HG03103 (cell line): ENCODE measurements around the gene PHACTR2.
"Not testable (repeated sequence)": the region's sequence is repeated elsewhere in the genome, so short reads cannot be mapped to it uniquely, and the experiment has no call there.

Experiments
- ATAC-seq: cut with Tn5 transposase; IDR thresholded peaks from one replicate; pipeline ENCODE4 v1.9.1; 2021; ENCODE audit warnings: low read depth; ENCODE audit not compliant: unreplicated experiment

PHACTR2 gene

GRCh38 chr6:143758551-143758950 is 80.8 kb downstream of the PHACTR2 start:
- no peak for ATAC-seq

GRCh38 chr6:143759666-143760065 is 81.9 kb downstream of the PHACTR2 start:
- no peak for ATAC-seq

- ATAC-seq = no peak
Measured at GRCh38 chr6:143761074-143761473, 83.3 kb downstream of the PHACTR2 start.

GRCh38 chr6:143762126-143762525 is 84.4 kb downstream of the PHACTR2 start:
- ATAC-seq = no peak

- no peak for ATAC-seq
Measured at GRCh38 chr6:143765422-143766184, 87.8 kb downstream of the PHACTR2 start.

- ATAC-seq = no peak
Measured at GRCh38 chr6:143766185-143766553, 88.4 kb downstream of the PHACTR2 start.

- ATAC-seq = no peak
Measured at GRCh38 chr6:143767433-143767832, 89.7 kb downstream of the PHACTR2 start.

GRCh38 chr6:143772116-143773086 is 94.6 kb downstream of the PHACTR2 start:
- no peak for ATAC-seq

- no peak for ATAC-seq
Measured at GRCh38 chr6:143773506-143774150, 95.9 kb downstream of the PHACTR2 start.

GRCh38 chr6:143774347-143774746 is 96.6 kb downstream of the PHACTR2 start:
- no peak for ATAC-seq

GRCh38 chr6:143775336-143775735 is 97.6 kb downstream of the PHACTR2 start:
- no peak for ATAC-seq

GRCh38 chr6:143778926-143779325 is 101.2 kb downstream of the PHACTR2 start:
- no peak for ATAC-seq

- no peak for ATAC-seq
Measured at GRCh38 chr6:143782481-143782880, 104.7 kb downstream of the PHACTR2 start.

GRCh38 chr6:143783077-143783476 is 105.3 kb downstream of the PHACTR2 start:
- ATAC-seq = no peak

- no peak for ATAC-seq
Measured at GRCh38 chr6:143784316-143784715, 106.6 kb downstream of the PHACTR2 start.

GRCh38 chr6:143786371-143786770 is 108.6 kb downstream of the PHACTR2 start:
- not testable (repeated sequence) for ATAC-seq

- no peak for ATAC-seq
Measured at GRCh38 chr6:143792402-143793279, 114.9 kb downstream of the PHACTR2 start.

- ATAC-seq = no peak
Measured at GRCh38 chr6:143793280-143793619, 115.5 kb downstream of the PHACTR2 start.

GRCh38 chr6:143796551-143796950 is 118.8 kb downstream of the PHACTR2 start:
- not testable (repeated sequence) for ATAC-seq

- ATAC-seq = not testable (repeated sequence)
Measured at GRCh38 chr6:143798487-143798886, 120.7 kb downstream of the PHACTR2 start.
